OCI-LY3 (cell line): Measurements from ENCODE around the gene SUPT20H.

ENCODE experiments used
- EZH2phosphoT487 ChIP-seq: fragments of 200-600 bp; shearing (Covaris generic); IDR thresholded peaks from 2 replicates; pipeline ENCODE4 v1.6.1; 2018; ENCODE audit warnings: antibody characterized with exemption, mixed run types, low read depth
- TF ChIP-seq, protein P1 (sequence below): fragments of 200-600, 300-600 bp; sonication (generic); IDR thresholded peaks from 2 replicates; pipeline ENCODE4 v1.5.1; 2014; ENCODE audit warnings: antibody characterized with exemption, low read length, low read depth

DNA sequence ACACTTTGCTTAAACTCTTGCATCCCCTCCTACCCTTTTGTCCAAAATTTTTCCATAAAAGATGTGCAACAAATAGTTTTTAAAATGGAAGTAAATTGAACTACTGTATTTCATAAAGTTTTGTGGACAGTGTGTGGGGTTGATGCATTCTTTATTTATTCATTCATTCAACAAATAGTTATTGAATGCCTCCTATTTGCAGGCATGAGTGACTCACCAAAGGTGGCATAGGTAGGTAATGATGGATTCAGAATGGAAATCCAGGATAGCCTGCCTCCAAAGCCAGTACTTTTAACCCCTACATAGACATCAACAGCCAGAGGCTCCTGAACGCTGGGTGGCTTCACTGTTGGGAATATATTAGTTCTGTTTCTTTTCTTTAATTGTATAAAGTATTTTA is 48.4 kb upstream of the SUPT20H start:
- TF ChIP-seq, protein P1, sequence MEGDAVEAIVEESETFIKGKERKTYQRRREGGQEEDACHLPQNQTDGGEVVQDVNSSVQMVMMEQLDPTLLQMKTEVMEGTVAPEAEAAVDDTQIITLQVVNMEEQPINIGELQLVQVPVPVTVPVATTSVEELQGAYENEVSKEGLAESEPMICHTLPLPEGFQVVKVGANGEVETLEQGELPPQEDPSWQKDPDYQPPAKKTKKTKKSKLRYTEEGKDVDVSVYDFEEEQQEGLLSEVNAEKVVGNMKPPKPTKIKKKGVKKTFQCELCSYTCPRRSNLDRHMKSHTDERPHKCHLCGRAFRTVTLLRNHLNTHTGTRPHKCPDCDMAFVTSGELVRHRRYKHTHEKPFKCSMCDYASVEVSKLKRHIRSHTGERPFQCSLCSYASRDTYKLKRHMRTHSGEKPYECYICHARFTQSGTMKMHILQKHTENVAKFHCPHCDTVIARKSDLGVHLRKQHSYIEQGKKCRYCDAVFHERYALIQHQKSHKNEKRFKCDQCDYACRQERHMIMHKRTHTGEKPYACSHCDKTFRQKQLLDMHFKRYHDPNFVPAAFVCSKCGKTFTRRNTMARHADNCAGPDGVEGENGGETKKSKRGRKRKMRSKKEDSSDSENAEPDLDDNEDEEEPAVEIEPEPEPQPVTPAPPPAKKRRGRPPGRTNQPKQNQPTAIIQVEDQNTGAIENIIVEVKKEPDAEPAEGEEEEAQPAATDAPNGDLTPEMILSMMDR: no peak
- TF ChIP-seq EZH2phosphoT487: no peak
